SU-DHL-6 (cell line): ENCODE results near the gene SLC9A9.

ENCODE experiments used
- EZH2phosphoT487 ChIP-seq: fragments of 200-600 bp; sonication (generic), shearing (Covaris generic); conservative IDR thresholded peaks from 2 replicates; pipeline ENCODE4 v1.6.1; 2018; ENCODE audit warnings: mild to moderate bottlenecking, antibody characterized with exemption, low read length, moderate library complexity, mixed read lengths
- TF ChIP-seq, protein P1 (sequence below): fragments of 200-600 bp; sonication (generic); IDR thresholded peaks from one replicate; pipeline ENCODE4 v1.5.1; 2017; ENCODE audit warnings: antibody characterized with exemption, mild to moderate bottlenecking, low read length, moderate library complexity; ENCODE audit not compliant: insufficient read depth, poor library complexity, severe bottlenecking

- TF ChIP-seq, protein P1, sequence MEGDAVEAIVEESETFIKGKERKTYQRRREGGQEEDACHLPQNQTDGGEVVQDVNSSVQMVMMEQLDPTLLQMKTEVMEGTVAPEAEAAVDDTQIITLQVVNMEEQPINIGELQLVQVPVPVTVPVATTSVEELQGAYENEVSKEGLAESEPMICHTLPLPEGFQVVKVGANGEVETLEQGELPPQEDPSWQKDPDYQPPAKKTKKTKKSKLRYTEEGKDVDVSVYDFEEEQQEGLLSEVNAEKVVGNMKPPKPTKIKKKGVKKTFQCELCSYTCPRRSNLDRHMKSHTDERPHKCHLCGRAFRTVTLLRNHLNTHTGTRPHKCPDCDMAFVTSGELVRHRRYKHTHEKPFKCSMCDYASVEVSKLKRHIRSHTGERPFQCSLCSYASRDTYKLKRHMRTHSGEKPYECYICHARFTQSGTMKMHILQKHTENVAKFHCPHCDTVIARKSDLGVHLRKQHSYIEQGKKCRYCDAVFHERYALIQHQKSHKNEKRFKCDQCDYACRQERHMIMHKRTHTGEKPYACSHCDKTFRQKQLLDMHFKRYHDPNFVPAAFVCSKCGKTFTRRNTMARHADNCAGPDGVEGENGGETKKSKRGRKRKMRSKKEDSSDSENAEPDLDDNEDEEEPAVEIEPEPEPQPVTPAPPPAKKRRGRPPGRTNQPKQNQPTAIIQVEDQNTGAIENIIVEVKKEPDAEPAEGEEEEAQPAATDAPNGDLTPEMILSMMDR = no peak
- TF ChIP-seq EZH2phosphoT487 = no peak
Measured at GRCh38 chr3:143699424-143699823, 148.8 kb downstream of the SLC9A9 start.
